NCI-H2029 (cell line): Measurements from ENCODE around the gene WNT8A.

Source experiments
- DNase-seq: peaks from one replicate; lab custom pipeline; 2025; lab: John Stamatoyannopoulos, UW

Gene WNT8A

DNA sequence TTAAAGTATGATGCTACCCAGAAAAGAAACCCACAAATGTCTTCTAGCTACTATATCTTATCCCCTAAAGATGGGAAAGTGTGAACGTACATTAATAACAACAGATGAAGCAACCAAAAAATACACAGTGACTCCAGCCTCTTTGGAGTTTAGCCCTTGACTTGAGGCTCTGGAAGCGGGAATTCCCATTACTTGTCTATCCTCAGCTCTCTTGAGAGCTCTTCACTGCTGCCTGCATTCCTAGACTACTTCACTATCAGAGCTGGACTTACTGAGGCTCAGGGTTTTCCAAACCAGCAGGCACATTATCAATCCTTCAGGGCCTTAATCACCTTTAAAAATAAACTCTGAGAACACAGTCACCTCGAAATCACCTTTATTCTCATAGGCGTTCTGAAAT is 56.4 kb downstream of the WNT8A start:
- no peak for DNase-seq
